HUES48 (cell line): Measurements from ENCODE around the gene EML5.
"Not testable (repeated sequence)": the region's sequence is repeated elsewhere in the genome, so short reads cannot be mapped to it uniquely, and the experiment has no call there.

Experiments used
- H3K27ac ChIP-seq: one replicate; pipeline ENCODE4 v1.7.0; 2013; ENCODE audit warnings: low read depth, low read length, inconsistent platforms
- H3K27me3 ChIP-seq: 2 replicates; pipeline ENCODE4 v1.6.1; 2013; ENCODE audit warnings: mild to moderate bottlenecking, low read length; ENCODE audit not compliant: control insufficient read depth, insufficient read depth
- H3K36me3 ChIP-seq: 2 replicates; pipeline ENCODE4 v1.6.1; 2013; ENCODE audit warnings: low read length; ENCODE audit not compliant: control insufficient read depth, insufficient read depth
- H3K4me1 ChIP-seq: 2 replicates; pipeline ENCODE4 v1.6.1; 2013; ENCODE audit warnings: mild to moderate bottlenecking, low read length; ENCODE audit not compliant: control insufficient read depth, insufficient read depth
- H3K4me3 ChIP-seq: 2 replicates; pipeline ENCODE4 v1.5.1; 2013; ENCODE audit warnings: mild to moderate bottlenecking, low read depth, low read length
- H3K9ac ChIP-seq: 2 replicates; pipeline ENCODE4 v1.6.1; 2013; ENCODE audit warnings: mild to moderate bottlenecking, low read depth, low read length, moderate library complexity
- H3K9me3 ChIP-seq: 2 replicates; pipeline ENCODE4 v1.6.1; 2013; ENCODE audit warnings: low read length; ENCODE audit not compliant: control insufficient read depth, insufficient read depth

The EML5 gene

DNA sequence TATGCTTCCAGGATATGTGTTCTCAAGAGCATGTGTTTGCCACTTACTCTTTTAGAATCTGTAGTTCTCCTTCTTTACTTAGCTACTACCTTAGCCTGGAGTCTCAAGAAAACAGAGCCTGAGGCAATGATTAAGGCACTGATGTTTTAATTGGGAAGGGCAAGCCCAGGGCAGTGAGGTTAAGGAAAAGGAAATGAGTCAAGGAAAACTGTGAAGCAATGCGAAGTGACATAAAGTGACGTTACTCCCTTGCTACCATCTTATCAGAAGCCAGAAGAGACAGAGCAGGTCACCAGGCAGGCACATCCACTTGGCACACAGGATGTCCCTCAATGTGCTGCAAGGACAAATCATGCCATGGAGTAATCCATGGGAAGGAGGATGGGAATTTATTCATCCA lies 11.3 kb upstream of the EML5 start:
- Histone ChIP-seq H3K9me3 (no peaks in the 10 kb centered on the region; the same call in 1 of the 2 replicates), H3K27ac (no peak overlapping the region), H3K4me3 (no peak overlapping the region), H3K9ac (no peak overlapping the region), H3K27me3 (no peaks in the 10 kb centered on the region), H3K36me3 (no peaks in the 10 kb centered on the region), H3K4me1 (no peaks in the 10 kb centered on the region)

DNA sequence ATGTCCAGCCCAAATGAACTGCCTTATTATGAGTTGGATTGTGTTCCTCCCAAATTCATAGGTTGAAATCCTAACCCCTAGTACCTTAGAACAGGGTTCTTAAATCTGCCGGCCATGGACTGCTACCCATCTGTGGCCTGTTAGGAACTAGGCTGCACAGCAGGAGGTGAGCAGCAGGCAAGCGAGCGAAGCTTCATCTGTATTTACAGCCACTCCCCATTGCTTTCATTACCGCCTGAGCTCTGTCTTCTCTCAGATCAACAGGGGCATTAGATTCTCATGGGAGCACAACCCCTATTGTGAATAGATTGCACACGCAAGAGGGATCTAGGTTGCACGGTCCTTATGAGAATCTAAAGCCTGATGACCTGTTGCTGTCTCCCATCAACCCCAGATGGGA lies 9.8 kb upstream of the EML5 start:
- Histone ChIP-seq H3K9ac (no peak overlapping the region), H3K4me3 (no peak overlapping the region), H3K27me3 (no peaks in the 10 kb centered on the region), H3K9me3 (no peaks in the 10 kb centered on the region; the same call in 1 of the 2 replicates), H3K27ac (no peak overlapping the region), H3K4me1 (no peaks in the 10 kb centered on the region), H3K36me3 (no peaks in the 10 kb centered on the region)

DNA sequence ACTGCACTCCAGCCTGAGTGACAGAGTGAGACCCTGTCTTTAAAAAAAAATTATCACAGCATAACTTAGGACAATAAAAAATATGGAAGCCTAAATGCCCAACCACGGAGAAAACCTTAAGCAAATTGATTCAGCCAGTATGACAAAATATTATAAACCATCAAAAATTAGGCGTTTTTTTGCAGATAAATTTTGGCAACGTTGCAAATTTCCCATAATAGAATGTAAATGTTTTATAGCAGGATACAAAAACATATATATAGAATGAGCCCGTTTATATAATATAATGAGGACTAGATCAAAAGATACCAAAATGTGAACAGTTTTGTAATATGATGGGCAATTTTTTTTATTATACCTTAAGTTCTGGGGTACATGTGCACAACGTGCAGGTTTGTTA lies 6.8 kb upstream of the EML5 start:
- Histone ChIP-seq H3K27me3 (no peaks in the 10 kb centered on the region), H3K27ac (no peak overlapping the region), H3K4me3 (no peak overlapping the region), H3K9ac (no peak overlapping the region), H3K4me1 (no peaks in the 10 kb centered on the region), H3K9me3 (no peaks in the 10 kb centered on the region; the same call in 1 of the 2 replicates), H3K36me3 (no peaks in the 10 kb centered on the region)

DNA sequence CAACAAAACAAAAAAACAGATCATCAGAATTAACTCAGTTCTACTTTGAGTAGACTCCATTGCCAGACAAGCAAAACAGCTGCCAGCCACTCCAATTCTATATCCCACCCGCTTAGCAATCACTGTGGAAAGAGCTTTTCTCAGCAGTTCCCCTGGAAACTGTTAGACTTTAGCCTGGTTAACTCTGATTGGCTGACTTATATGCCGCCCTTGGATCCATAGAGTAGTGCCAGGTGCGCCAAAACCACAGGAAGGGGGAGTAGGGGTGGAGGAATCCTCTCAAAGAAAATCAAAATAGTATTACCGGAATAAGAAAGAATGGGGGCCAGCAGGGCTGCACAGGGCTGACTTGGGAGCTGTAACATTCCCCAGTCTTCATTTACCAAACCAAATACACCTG lies 5.4 kb upstream of the EML5 start:
- Histone ChIP-seq H3K9ac (no peak overlapping the region), H3K36me3 (no peaks in the 10 kb centered on the region), H3K4me1 (no peaks in the 10 kb centered on the region), H3K27me3 (peaks cover 11% of the 10 kb centered on the region), H3K4me3 (no peak overlapping the region), H3K27ac (no peak overlapping the region), H3K9me3 (no peaks in the 10 kb centered on the region)

DNA sequence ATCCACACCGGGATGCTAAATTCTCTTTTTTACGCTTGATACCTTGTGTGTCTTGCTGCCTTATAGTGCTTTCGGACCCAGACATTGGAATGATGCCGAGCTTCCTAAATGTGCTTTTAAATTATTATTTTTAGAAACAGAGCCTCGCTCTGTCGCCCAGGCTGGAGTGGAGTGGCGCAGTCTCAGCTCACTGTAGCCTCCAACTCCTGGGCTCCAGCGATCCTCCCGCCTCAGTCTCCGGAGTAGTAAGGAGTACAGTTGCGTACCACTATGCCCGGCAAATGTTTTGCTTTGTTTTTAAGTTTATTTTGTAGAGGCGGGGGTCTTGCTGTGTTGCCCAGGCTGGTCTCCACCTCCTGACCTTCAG lies 489 bp upstream of the EML5 start:
- Histone ChIP-seq H3K36me3 (no peaks in the 10 kb centered on the region), H3K4me1 (no peaks in the 10 kb centered on the region; the same call in 1 of the 2 replicates), H3K27ac (peak overlapping the region; percentile 27), H3K27me3 (peaks cover 44% of the 10 kb centered on the region), H3K9me3 (no peaks in the 10 kb centered on the region), H3K4me3 (peak overlapping the region; percentile 67), H3K9ac (no peak overlapping the region)

DNA sequence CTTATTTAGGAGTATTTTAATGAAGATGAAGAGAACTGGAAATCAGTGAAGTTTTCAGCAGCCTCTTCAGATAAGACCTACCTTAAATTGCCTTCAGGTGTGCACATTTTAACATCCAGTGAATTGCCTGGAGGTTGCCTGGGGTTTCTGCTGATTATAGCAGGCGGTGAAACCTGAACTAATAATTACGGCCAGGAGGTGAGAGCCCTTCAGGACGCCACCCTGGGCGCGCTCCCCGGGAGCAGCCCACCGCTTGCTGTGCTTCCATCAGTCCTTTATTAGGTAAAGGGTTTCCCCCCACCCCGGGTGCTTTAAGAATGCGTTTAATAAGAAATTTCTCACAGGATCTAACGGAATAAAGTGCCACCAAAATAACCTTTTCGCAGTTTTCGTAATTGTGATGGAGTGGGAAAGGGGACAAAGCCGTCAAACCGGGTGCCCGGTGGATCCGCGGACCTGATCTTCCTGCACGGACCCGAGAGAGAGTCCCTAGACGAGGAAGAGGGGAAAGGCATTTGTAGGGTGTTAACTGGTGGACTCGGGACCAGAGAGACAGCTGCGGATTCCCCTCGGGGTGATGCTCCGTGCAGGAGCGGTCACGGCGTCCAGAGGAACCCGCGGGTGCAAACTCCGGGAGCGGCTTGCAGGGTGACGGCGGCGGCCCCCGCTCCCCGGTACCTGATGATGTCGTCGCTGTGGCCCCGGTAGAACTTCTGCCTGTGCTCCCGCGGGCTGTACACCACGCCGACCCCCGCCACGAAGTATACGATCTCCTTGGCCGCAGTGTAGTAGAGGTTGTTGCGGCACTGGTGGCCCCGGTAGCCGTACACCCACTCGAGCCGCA lies 902 bp downstream of the EML5 start:
- Histone ChIP-seq H3K9ac (no peak overlapping the region), H3K9me3 (no peaks in the 10 kb centered on the region), H3K27me3 (peaks cover 44% of the 10 kb centered on the region), H3K4me3 (peak overlapping the region; percentile 67), H3K36me3 (no peaks in the 10 kb centered on the region), H3K27ac (no peak overlapping the region), H3K4me1 (no peaks in the 10 kb centered on the region; the same call in 1 of the 2 replicates)

DNA sequence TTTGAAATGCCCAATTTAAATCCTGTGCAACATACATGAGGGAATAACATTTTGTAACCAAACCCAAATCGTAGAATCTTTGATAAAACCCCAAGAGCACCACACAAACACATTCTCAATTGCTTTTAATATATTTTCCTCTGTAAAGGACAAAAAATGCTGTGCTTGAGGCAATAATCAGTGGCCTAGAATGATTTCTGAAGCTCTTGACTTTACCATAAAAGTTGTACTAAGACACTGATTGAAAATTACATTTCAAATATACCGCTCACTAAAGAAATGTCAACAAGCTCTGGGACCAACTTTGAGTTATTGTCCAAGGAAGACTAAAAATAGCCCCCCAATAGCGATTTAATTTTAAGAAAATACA lies 1.5 kb downstream of the EML5 start:
- H3K4me3 ChIP-seq = peak overlapping the region; percentile 67; the same call in 1 of the 2 replicates
- no peak overlapping the region for H3K9ac ChIP-seq
- peaks cover 44% of the 10 kb centered on the region for H3K27me3 ChIP-seq
- H3K36me3 ChIP-seq = no peaks in the 10 kb centered on the region
- H3K4me1 ChIP-seq = no peaks in the 10 kb centered on the region; the same call in 1 of the 2 replicates
- H3K27ac ChIP-seq = no peak overlapping the region
- H3K9me3 ChIP-seq = no peaks in the 10 kb centered on the region

DNA sequence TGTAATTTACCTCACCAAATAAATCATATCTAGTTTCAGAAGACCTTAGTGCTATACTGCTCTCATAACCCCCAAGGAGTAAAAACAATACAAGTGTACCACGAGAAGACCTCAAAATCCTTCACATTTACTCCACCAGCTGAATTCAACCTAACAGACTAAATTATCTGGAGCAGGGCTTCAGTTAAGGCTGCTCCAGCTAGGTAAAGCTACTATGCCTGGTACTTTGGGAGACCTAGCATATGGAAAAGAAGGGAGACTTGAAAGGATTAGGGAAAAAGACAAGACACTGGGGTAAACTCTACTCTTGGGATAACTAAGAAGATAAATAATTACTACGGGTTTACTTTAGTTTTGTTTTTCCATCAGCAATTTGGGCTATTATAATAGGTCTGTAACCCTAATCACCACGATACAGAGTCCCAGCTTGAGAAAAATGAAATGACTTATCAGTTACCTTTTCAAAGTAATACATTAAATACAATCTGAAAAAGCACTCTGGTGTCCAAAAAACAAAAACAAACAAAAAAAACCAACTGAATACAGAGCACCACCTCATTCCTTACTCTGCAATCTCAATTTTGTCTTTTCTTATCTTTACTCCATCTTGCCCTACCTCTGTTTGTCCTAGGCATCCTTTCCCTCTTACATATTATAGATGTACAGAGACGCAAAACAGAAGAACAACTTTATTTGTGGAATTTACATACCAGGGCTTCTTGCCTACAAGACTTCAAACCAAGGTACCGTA lies 2.1 kb downstream of the EML5 start:
- H3K4me1 ChIP-seq = no peaks in the 10 kb centered on the region; the same call in 1 of the 2 replicates
- H3K36me3 ChIP-seq = no peaks in the 10 kb centered on the region
- no peak overlapping the region for H3K9ac ChIP-seq
- peaks cover 44% of the 10 kb centered on the region for H3K27me3 ChIP-seq
- H3K9me3 ChIP-seq = no peaks in the 10 kb centered on the region
- H3K27ac ChIP-seq = no peak overlapping the region
- no peak overlapping the region for H3K4me3 ChIP-seq

DNA sequence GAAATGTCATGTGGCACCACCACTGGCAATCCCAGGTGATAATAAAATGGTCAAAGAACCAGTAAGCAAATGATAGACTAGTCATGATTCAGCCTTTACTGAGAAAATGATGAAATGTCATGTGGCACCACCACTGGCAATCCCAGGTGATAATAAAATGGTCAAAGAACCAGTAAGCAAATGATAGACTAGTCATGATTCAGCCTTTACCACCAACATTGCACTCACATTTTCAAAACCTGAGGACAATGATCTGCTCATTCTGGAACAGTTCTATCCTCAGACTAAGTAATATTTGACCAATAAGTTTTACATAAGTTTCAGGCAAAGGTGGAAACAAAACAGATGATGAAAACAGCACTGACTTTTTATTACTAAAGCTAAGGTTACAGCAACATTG lies 3.2 kb downstream of the EML5 start:
- H3K9ac ChIP-seq, H3K36me3 ChIP-seq, H3K4me3 ChIP-seq, H3K4me1 ChIP-seq, H3K9me3 ChIP-seq, H3K27ac ChIP-seq: not testable (repeated sequence)
- peaks cover 44% of the 10 kb centered on the region for H3K27me3 ChIP-seq

DNA sequence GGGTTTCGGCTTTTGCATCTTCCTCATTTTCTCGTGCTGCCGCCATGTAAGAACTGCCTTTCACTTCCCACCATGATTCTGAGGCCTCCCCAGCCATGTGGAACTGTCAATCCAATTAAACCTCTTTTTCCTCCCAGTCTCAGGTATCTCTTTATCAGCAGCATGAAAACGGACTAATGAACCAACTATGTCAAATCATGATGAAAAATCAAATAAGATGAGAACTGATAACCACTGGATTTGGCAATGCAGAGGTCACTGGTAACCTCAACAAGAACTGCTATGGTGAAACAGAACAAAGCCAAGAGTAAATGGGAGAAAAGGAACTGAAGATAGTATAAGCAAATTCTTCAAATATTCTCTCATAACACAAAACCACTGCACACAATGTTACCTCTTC lies 6.0 kb downstream of the EML5 start:
- Histone ChIP-seq H3K27ac (no peak overlapping the region), H3K27me3 (peaks cover 21% of the 10 kb centered on the region), H3K4me1 (no peaks in the 10 kb centered on the region; the same call in 1 of the 2 replicates), H3K4me3 (no peak overlapping the region), H3K9ac (no peak overlapping the region), H3K36me3 (no peaks in the 10 kb centered on the region), H3K9me3 (peaks cover 18% of the 10 kb centered on the region)

DNA sequence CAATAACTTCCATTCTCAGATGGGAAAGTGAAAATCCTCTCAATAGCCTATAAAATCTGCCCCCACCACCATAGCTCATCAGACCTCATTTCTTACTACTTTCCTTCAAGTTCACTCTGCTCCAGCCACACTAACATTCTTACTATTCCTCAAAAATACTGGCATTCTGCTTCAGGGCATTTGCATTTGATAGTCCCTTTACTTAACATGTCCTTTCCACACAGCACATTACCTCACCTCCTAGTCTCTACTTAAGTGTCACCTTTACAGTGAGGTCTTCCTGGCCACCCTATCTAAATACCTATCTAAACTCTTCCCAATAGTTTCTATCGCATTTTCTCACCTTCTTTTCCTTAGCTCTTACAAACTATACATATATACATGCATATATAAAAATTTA lies 6.8 kb downstream of the EML5 start:
- H3K4me1 ChIP-seq = no peaks in the 10 kb centered on the region
- no peak overlapping the region for H3K4me3 ChIP-seq
- H3K27me3 ChIP-seq = peaks cover 13% of the 10 kb centered on the region
- no peaks in the 10 kb centered on the region for H3K36me3 ChIP-seq
- H3K27ac ChIP-seq = no peak overlapping the region
- no peak overlapping the region for H3K9ac ChIP-seq
- peaks cover 18% of the 10 kb centered on the region for H3K9me3 ChIP-seq
